Measurements from ENCODE around the gene HSPA1A. TPM values are rescaled to one million over a fixed set of nuclear protein-coding genes. Genes with fewer than 3 reads are reported as not detected.
A peak's percentile ranks its signal among the peaks of the same experiment; 100 is the strongest.

Gene HSPA1A
- total and polyA plus RNA-seq, 9 of the 15 experiments (the other 6 are each of a cell fraction or from before 2014, with no cell fraction given): 2.2 to 273 (median 107) TPM

- peak; percentile 81 for TF ChIP-seq SIRT6 (IDR thresholded peaks at IDR 0.05; ENCODE audit: low read depth, low read length)
- 0 out of 2 replicates have a peak, but pooled peaks have one; percentile 51 for TF ChIP-seq PTBP1 (IDR thresholded peaks at IDR 0.05; ENCODE audit: low read depth, low read length)
- TF ChIP-seq ZNF444 (CRISPR knock-in tag; IDR thresholded peaks at IDR 0.05): peak; percentile 73
- no peak for TF ChIP-seq ZNF3 (CRISPR knock-in tag; IDR thresholded peaks at IDR 0.05)
- TF ChIP-seq ZNF253 (CRISPR knock-in tag; conservative IDR thresholded peaks at IDR 0.05): peak; percentile 77
- TF ChIP-seq ZFP1 (CRISPR knock-in tag; IDR thresholded peaks at IDR 0.05): peak; percentile 70; the same call in 1 of the 2 replicates
- no peak for TF ChIP-seq SRSF7 (optimal IDR thresholded peaks at IDR 0.05; ENCODE audit: low read depth, low read length)
- peak; percentile 90; the same call in 1 of the 2 replicates for TF ChIP-seq SRSF1 (IDR thresholded peaks at IDR 0.05; ENCODE audit: low read depth, low read length)
- peak; percentile 96 for TF ChIP-seq THRB (CRISPR knock-in tag; conservative IDR thresholded peaks at IDR 0.05)
- TF ChIP-seq KDM4B (IDR thresholded peaks at IDR 0.05; ENCODE audit: borderline replicate concordance in 2 of 2, low read depth in 1 of 2): peak in 1 of 2 experiments; percentile 85; a peak in 2 of 4 replicates
- TF ChIP-seq ZNF436 (CRISPR knock-in tag; IDR thresholded peaks at IDR 0.05): peak; percentile 74; the same call in 1 of the 2 replicates
- TF ChIP-seq ZNF316 (IDR thresholded peaks at IDR 0.05): peak; percentile 50
- peak; percentile 96 for TF ChIP-seq CREB3 (tag; conservative IDR thresholded peaks at IDR 0.05; ENCODE audit: low read depth)
- no peak for TF ChIP-seq ARHGAP35 (IDR thresholded peaks at IDR 0.05; ENCODE audit: partially characterized antibody)
- 0 out of 2 replicates have a peak, but pooled peaks have one; percentile 15 for TF ChIP-seq USF1 (CRISPR knock-in tag; IDR thresholded peaks at IDR 0.05)
- TF ChIP-seq RBM25 (IDR thresholded peaks at IDR 0.05; ENCODE audit: low read depth, low read length, severe bottlenecking): no peak
- peak; percentile 44; the same call in 1 of the 2 replicates for TF ChIP-seq TCF3 (CRISPR knock-in tag; IDR thresholded peaks at IDR 0.05)
Measured at GRCh38 chr6:31834367-31835250, 19.3 kb downstream of the HSPA1A start (continued).
